NCI-H510A treated with DMSO at 0.1 percent for 48 hours (cell line): Measurements from ENCODE around the gene STXBP5L.
"Not testable (repeated sequence)": the region's sequence is repeated elsewhere in the genome, so short reads cannot be mapped to it uniquely, and the experiment has no call there.

Source experiments
- DNase-seq: peaks from one replicate; lab custom pipeline; 2025; lab: John Stamatoyannopoulos, UW

STXBP5L gene

DNA sequence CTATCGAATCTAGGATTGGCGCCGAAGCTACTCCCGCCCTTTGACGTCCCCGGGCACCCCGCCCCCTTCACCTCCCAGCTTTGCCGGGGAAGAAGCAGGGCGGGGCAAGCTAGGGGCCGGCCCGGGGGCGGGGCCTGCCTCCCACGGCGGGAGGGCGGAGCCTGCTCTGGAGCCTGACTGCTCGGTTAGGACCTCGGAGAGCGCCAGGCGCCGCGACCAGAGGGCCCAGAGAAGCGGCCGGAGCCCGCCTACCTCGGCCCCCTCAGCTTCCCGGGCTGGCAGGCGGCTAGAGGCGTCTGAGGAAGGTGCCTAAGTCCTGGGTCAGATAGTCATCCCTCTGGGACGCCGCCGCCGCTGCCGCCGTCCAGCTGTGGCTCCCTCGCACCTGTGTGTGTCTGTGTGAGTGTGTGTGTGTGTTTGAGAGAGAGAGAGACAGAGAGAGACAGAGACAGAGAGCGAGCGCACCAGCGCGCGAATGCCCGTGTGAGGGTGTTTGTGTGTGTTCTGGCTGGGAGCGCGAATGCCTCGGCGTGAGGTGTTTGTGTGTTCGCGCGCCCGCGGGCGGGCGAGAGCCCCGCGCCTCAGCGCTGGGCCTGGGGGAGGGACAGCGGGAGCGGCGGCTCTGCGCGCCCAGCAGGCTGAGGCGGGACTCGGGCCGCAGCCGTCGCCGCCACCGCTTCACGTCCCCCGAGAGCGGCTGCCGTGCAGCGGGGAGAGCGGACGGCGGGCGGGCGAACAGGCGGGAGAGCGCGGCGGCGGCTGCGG lies at the start of gene STXBP5L:
STXBP5L (plus strand) TSS at position 176 of the 765 bp plus-strand sequence. CDS start 1,374 bp downstream, outside the sequence.
- peak; percentile 44 for DNase-seq

- no peak for DNase-seq
Observed at GRCh38 chr3:120858521-120858920, 49.5 kb upstream of the STXBP5L start.

- no peak for DNase-seq
Observed at GRCh38 chr3:120864541-120864940, 43.5 kb upstream of the STXBP5L start.

DNA sequence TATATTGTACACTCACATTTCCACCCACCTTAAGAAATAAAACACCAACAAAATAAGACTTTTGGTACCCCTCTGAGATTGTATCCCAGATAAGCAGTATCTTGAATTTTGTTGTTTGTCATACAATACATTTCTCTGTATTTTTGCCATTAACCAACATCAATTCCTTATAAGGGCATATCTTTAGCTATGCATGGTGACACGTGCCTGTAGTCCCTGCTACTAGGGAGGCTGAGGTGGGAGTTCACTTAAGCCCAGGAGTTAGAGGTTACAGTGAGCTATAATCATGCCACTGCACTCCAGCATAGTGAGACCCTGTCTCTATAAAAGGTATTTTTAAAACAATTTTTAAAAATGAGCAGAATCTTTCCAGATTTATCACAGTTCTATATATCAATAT lies 32.5 kb upstream of the STXBP5L start:
- DNase-seq: no peak

GRCh38 chr3:120875989-120876388 lies 32.0 kb upstream of the STXBP5L start:
- DNase-seq: no peak

- DNase-seq: no peak
Observed at GRCh38 chr3:120879411-120879810, 28.6 kb upstream of the STXBP5L start.

DNA sequence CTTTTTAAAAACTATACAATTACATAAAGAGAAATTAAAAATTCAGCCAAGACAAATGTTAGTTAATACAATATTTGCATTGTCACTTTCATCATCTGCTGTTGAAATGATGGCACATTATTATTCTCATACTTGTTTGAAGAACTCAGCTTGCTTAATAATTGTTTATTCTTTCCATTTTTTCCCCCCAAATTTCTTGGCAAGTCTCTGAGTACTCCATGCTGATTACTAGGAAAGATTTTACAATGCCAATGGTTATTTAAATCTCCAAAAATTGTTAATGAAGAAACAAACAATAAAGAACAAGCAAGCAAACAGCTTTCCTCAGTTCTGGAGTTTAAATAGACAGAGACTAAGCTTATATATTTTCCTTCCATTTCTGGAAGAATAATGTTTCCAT lies 15.1 kb upstream of the STXBP5L start:
- no peak for DNase-seq

DNA sequence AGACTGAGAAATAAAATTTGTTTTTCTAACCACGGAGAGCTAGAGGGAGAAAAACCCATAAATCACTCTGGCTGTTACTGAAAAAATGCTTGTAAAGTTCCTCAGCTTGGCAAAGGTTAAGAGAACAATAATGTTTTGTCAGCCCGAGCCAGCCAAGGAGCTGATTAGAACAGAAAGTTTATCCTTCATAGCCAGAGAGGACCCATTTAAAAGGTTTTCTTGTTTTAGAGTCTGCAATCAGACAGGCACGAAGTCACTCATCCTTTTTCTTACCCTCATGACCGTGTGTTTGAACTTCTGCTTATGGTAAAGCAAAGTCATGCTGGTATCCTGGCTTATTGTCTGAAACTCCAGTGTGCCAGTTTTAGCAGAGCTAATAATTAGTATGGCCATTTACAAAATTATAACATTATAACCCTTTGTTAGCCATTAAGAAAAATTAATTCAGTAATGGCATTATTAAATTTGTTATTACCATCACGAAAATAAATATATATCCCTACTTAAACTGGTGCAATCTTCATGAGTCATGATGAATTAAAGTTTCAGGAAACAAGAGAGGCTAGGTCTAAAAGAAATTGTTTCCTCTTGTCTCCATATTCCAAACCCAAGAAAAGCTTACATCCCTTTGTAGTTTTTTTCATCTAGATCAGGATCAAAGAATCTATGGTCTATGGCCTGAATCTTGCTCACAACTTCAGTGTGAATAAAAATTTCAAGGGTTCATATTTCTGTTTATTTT lies 13.5 kb upstream of the STXBP5L start:
- DNase-seq: no peak

- DNase-seq: not testable (repeated sequence)
Observed at GRCh38 chr3:120901716-120902115, 6.3 kb upstream of the STXBP5L start.

DNA sequence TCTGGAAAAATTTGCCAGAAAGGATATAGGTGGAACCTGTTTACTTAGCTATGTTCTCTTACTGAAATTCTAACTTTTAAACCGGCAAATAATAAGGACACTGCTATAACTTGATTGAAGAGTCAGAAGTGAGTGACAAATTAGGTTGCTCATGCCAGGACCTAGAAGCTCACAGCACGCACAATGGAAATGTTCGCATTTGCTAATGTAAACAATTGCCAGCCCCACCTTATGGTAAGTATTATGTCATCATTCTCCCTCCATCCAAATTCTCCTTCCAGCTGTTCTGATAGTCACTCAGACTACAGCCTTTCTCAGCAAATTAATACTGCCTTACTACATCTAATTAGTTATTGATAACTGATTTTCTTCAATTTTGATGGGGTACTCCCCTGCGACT lies 4.8 kb upstream of the STXBP5L start:
- no peak for DNase-seq

- peak; percentile 96 for DNase-seq
Observed at GRCh38 chr3:120907659-120908029, 361 bp upstream of the STXBP5L start.

- DNase-seq: peak; percentile 15
Observed at GRCh38 chr3:120908795-120909601, 993 bp downstream of the STXBP5L start.

DNA sequence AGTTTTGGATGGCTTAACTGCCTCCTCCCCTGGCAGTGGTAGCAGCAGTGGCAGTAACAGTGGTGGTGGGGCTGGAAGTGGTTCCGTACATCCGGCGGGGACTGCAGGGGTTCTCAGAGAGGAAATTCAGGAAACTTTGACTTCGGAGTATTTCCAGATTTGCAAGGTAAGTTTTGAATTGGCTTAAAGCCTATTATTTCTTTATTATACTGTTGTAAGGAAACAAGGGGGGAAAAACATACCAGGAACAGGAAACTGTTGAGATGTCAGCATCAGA lies 1.5 kb downstream of the STXBP5L start:
- peak; percentile 35 for DNase-seq

- no peak for DNase-seq
Observed at GRCh38 chr3:120926146-120926545, 18.1 kb downstream of the STXBP5L start.

DNA sequence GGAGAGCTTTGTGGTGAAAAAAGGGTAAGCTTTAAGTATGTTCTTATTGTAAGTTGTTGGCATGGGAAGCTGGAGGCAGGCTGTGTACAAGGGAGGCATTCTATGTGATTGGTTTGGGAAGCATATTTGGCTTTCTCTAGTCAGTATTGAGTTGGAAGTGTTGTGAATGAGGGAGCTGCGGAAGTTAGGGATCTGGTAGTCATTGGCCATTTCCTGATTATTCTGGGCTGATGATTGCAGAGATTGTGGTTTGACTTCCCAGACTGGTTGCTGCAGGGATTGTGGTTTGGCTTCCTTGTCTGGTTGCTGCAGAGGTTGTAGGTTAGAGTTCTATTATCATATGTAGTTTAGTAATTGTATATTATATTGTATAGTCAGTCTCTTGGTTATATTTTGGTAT lies 21.0 kb downstream of the STXBP5L start:
- no peak for DNase-seq

GRCh38 chr3:120931593-120931992 lies 23.6 kb downstream of the STXBP5L start:
- DNase-seq: no peak

GRCh38 chr3:120956143-120956542 lies 48.1 kb downstream of the STXBP5L start:
- DNase-seq: no peak

DNA sequence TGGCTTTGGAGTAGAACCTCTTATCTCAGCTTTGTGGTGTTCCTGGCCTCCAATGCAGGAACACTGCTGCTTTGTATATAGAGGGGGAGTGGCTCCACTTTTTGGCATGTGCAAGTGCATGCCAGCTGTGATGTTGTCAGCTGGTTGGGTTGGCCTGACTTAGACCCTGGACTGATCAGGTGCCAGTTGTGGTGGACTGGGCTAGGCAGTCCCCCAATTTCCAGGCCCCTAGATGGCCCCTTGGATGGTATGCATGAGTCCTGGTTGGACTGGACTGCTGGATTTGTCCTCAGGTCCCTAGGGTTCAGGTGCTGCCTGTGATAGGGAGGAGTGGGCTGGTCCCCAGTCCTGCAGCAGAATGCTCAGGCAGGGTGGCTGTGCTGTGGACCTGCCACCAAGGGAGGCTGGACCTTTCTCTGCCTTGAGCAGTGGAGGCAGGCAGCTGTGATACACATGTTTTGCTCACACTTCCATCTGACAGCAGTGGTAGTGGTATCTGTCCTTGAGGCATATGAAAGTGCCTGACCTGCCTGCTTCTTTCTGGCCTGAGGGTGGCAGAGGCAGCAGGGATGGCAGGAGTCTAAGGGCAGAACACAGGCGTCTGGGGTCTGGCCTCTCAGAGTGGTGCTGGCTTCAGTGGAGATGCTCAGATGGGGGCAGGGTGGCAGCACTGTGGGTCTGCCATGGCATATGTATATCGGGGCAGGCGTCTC lies 74.8 kb downstream of the STXBP5L start:
- DNase-seq: no peak

DNA sequence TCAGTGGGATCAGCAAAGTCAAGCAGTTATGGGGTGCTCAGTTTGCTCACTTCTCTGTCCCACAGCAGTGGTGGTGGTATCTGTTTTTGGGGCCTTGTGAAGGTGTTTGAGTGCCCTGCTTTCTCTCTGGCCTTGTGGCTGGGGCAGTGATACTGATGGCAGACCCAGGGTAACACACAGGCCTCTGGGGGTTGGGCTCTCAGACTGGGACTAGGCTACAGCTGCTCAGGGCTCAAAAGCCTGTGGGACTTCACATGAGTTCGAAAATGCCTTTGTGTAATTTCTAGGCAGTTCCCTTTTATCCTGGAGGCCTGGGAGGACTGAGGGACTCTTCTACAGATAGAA lies 75.3 kb downstream of the STXBP5L start:
- no peak for DNase-seq

DNA sequence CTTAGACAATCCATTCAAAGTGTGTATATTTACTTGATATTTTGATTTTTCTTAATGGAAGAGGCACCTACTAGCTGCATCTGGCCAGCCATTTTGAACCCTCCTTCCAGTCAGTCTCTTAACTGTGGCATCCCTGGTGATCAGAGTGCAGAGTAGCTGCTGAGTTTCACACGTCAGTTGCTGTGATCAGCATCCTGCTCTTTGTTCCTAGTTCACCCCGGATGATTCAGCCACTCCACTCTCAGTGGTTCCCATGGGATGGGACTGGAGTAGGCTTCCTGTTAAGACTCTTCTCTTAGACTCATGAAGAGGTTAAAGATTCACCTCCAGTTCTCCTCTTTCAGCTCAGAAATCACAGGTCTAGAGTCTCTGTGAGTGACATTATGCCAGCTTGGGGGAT lies 75.8 kb downstream of the STXBP5L start:
- no peak for DNase-seq

GRCh38 chr3:120985242-120985641 lies 77.2 kb downstream of the STXBP5L start:
- no peak for DNase-seq

GRCh38 chr3:120988994-120989393 lies 81.0 kb downstream of the STXBP5L start:
- no peak for DNase-seq
